GOT3 (cell line): ENCODE measurements around the gene RASSF7.

Source experiments
- DNase-seq: peaks from one replicate; lab custom pipeline; 2025; ENCODE audit warnings: mixed read lengths; lab: John Stamatoyannopoulos, UW

RASSF7 gene

DNA sequence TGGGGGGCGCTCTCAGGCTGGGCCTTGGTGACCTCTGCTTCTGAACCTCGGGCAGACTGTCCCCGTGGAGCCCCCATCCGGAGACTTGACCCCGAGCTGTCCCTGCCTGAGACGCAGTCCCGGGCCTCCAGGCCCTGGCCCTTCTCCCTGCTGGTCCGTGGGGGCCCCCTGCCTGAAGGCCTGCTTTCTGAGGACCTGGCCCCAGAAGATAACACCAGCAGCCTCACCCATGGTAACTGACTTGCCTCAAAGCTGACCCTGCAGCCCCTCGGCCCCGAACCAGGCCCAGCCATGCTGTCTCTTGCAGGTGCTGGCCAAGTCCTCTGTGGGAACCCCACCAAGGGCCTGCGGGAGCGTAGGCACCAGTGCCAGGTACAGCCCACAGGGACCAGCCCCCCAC lies 9.2 kb upstream of the RASSF7 start:
- DNase-seq: no peak

DNA sequence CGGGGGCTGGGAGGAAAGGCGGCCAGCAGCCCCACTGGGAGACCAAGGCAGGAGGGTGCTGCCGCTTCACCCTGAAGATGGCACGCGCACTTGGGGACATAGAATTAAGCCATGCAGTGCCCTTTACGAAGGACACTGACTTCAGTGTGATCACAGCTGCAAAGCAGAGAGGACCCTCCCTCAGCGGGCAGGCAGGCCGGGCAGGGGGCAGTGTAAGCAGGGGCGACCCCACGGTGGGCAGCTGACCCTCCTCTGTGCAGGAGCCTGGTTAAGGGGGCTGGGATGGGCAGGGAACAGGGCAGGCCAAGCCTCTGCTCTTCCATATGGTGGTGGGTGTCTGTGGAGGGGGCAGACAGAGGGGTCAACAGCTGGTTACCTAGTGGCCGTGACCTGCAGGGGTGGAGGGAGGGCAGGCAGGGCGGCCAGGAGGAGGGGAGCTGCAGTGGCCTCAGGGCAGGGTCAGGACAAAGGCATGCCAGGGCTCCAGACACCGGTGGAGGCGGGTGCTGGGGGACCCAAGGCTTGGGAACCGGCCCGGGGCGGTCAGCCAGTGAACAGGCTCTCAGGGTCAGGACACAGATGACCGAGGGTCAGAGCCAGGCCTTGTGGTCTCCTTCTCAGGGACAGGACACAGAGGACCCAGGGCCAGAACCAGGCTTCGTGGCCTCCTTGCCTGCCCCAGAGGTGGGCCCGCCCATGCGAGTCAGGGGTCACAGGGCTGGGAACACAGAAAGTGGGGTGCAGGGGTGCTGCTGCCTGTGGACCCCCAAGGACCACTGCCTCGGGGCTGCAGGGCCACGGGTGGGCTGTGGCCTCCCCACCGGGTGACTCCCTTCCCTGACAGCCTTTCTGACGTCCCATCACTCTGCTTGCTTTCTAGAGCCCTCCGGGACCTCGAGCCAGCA lies 7.4 kb upstream of the RASSF7 start:
- DNase-seq: no peak

DNA sequence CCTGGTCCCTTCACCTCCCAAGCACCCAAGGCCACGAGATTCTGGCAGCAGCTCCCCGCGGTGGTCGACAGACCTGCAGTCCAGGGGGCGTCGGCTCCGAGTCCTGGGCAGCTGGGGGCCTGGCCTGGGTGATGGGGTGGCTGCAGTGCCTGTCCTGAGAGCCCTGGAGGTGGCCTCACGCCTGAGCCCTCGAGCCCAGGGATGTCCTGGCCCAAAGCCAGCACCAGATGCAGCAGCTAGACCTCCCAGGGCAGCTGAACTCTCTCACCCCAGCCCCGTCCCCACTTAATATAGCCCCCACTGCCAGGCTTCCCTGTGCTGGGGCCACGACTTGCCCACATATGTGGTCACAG lies 6.8 kb upstream of the RASSF7 start:
- DNase-seq: no peak

DNA sequence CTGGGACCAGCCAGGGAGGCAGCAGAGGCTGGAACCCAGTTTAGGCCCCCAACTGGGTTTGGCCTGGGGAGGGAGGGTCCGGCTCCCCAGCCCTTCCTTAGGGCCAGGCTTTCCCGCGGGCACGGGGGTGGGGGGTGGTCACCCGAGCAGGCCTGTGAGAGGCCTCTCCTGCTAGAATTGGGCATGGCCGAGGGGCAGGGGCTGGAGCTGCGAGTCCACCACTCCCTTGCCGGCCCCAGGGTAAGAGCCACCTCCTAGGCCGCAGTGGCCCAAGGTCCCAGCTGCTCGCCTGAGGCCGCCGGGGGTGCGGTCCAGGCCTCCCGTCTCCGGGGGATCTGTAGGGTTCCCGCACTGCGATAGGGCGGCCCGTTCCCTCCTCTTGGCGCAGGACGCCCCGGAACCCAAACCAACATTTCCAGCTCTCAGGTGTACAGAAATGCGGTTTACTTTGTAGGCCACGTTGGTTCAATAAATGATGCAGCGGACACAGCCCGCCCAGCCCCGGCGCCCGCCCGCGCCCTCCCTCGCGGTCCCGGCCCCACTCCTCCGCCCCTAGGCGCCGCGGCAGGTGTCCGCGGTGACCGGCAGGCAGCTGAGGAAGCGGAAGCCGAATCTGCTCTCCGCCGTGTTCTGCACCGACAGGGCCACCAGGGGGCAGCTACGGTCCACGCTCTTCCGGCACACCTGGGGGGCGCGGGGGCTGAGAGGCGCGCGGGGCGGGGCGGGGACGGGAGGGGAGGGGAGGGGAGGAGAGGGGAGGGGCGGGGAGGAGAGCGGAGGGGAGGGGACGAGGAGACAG lies 6.1 kb upstream of the RASSF7 start:
- DNase-seq: no peak

DNA sequence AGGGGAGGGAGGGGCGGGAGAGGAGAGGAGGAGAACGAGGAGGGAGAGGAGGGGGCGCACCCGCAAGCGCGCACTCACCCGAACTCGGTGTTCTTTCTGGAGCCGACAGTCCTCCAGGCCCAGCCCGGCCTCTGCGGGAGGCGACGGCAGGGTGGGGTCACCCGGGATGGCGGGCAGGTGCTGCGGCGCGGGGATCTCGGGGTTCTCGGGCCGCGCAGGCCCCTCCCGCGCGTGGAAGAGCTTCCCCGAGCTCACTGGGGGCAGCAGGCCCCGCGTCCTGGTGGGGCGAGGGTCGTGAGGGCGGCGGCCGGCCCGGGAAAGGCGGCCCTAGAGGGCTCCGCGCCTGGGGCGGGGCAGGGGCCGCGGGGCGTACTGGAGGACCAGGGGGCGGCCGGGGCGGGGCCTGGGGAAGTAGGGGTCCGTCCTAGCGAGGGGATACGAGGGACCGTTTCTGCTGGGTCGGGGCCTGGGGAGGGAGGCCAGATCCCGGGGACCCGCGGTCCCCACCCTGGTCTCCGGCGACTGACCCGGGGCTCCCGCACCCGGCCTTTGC lies 5.5 kb upstream of the RASSF7 start:
- no peak for DNase-seq

DNA sequence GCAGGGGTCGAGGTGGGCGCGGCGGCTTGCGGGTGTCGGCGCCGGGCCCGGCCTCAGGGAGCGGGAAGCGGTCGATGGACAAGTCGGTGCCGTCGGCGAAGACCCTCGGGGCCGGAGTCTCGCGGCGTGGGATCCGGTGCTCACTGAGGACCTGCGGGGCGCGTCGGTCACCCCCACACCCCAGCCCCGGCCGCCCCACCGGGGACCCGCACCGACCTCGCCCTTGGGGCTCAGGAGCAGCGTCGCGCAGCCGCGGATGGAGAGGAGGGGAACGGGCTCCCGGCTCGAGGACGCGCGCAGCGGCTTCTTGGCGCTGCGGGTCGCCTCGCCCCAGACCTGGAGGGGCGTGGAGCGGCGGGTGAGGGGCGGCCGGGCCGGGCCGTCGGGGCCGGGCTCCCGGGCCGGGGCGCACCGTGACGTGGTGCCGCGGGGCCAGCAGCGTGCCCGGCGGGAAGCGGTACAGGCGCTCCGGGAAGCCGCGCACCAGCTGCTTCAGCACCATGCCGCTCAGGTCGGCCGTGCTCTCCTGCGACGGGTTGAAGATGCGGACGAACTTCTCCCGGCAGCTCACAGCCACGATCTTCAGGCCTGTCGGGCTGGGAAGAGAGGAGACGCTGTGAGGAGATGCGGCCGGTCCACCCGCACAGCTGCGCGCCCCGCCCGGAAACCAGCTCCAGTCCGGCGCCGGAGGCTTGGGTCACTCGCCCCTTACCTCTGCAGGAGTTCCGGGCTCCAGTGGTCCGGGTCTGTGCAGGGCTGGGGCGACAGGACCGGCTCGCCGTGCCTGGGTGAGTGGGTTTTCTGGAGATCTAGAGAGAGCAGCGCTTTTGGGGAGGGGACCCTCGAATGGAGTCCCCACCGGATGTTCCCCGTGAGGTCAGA lies 4.7 kb upstream of the RASSF7 start:
- no peak for DNase-seq

DNA sequence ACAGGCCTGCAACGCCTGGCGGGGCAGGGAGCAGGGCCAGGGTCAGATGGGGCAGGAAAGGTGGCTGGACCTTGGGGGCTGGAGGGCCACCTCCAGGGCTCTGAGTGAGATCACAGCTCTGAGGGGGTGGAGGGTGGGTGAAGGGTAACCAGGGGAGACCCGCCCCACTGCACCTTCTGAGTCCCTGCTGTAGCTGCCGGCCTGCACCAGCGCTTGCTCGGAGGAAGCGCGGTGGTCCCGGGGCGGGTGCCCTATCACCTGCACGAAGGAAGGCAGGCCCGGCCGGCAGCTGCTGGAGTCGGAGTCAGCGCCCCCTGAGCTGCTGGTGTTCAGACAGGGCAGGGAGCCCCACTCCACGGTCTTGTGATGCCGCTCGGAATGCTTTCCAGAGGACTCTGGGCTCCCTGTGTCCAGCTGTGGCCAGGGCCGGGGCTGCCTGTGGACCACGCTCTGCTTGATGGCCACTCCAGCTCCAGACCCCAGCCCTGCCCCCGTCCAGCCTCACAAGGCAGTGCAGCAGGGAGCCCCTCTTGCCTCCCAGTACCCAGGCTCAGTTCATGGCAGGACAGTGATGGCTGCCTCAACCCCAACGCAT lies 4.0 kb upstream of the RASSF7 start:
- no peak for DNase-seq

DNA sequence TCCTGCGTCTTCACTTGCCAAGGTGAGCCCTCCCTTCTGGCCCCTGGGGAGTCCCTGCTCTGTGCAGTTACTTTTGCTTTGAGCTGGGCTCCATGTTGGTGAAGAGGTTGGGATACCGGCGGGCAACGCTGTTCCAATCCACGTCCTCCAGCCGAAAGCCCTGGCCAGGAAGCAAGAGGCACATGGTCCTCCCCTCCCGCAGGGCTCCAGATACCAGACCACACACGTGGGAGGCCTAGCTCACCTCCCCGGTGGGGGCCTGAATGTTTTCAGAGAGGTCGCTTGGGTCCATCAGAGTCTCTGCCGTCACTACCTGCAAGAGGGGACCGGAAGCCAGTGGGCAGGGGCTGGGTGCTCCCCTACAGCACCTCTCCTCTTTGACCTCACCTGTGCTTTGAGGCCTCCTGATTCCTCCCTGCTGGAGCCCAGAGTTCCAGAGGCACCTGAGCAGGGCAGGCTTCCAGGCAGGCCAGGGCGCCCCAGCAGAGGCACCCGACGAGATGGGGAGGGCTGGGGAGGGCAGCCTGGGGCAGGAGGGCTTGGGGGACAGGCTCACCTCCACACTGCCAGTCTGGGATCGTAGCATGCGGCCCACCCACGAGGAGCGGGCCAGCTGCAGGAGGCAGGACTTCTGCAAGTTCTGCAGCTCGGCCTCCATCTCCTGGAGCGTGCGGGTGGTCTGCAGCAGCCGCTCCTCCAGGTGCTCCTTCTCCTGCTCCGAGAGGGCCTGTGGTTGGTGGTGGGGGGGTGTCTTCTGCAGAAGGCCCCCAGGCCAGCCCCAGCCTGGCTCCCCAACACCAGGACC lies 3.2 kb upstream of the RASSF7 start:
- DNase-seq: no peak

DNA sequence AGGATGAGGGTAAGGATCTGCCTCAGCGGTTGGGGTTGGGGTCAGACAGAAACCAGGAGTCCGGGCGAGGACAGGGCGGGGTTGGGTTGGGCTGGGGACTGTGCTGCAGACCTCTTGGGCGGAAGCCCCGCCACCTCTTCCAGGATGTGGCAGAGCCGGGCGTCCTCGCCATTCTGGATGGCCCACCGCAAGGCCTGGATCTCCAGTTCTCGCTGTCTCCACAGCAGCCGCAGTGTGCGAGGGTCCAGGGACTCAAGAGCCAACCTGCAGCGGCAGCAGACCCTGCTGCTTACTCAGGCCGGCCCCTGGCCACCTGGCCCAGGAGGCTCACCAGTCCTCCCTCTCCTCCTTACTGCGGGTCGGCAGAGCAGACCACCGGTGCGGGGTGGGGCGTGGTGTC lies 2.3 kb upstream of the RASSF7 start:
- DNase-seq: no peak

DNA sequence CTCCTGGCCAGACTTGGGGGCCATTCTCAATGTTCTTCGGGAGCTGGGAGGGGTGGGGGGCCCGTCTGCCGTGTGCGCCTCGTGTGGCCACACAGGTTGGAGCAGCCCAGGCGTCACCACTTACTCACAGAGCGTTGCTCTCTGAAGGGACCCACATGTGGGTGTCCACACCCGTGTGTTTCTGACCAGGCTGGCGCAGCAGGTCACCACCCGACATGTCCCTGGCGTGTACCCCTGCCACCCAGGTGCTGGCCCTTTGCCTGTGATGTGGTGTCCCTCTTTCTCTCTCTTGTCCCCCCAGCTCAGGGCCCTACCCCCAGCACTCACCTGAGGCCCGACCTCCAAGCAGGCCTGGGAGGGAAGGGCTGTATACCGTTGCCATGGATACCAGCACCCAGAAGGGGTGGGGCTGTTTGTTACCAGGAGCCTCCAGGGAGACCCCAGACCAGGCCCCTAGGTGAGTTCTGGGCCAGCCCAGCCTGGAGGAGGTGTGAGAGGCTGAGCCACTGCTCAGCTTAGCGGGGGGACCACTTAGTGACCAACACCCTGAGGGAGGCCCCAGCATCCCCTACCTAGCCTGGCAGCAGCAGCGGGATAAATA lies 1.6 kb upstream of the RASSF7 start:
- DNase-seq: no peak

DNA sequence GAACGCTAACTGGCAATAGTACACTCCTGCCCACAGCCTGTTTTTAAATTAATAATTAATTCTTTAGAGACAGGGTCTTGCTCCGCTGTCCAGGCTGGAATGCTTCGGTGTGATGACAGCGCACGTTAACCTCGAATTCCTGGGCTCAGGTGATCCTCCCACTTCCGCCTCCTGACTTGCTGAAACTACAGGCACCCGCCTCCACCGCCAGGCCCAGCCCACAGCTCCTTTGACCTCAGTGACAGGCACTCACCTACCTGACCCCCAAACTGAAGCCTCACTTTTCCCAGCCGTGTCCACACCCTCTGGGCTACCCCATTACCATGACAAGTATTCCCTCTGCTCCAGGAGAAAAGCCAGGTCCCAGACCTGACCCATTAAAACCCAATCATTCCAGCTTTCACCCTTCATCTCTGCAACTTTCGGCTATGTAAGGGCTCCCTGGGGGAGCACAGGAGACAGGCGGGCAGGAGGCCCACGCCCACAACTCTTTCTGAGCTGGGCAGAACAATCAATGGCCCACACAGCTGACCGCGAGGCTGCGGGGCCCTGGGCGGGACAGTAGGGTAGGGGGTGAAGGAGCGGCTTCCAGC lies 962 bp upstream of the RASSF7 start:
- no peak for DNase-seq

DNA sequence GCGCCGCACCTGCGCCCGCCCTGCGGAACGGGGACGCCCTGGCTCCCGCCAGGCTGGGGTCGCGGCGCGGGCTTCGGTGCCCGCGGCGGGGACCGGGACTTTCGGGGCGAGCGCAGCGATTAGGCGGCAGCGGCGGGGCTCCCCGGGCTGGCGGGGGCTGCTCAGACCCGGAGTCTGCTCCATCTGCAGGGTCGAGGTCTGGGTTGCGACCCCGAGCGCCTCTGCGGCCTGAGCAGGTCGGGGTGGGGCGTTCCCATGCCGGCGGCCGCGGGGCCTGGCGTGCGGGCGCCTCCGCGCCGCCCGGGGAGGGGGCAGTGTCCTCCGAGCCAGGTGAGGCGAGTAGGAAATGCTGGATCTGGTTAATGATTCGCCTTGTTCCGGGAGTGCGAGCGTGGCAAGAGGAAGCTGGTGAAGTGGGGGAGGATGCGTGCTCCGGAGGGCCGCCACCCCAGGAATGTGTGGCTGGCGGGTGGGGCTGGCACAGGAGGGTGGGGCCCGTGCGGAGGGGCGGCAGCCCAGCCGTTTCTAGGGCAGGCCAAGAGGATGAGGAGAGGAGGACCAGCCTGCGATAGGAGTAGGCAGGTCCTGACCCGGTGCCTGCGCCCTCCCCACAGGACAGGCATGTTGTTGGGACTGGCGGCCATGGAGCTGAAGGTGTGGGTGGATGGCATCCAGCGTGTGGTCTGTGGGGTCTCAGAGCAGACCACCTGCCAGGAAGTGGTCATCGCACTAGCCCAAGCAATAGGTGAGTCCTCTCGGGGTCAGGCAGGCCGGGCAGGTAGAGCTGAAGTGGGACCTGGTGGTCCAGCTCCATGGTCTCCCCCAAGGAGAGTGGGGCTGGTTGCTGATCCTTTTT lies 606 bp downstream of the RASSF7 start:
- DNase-seq: no peak

DNA sequence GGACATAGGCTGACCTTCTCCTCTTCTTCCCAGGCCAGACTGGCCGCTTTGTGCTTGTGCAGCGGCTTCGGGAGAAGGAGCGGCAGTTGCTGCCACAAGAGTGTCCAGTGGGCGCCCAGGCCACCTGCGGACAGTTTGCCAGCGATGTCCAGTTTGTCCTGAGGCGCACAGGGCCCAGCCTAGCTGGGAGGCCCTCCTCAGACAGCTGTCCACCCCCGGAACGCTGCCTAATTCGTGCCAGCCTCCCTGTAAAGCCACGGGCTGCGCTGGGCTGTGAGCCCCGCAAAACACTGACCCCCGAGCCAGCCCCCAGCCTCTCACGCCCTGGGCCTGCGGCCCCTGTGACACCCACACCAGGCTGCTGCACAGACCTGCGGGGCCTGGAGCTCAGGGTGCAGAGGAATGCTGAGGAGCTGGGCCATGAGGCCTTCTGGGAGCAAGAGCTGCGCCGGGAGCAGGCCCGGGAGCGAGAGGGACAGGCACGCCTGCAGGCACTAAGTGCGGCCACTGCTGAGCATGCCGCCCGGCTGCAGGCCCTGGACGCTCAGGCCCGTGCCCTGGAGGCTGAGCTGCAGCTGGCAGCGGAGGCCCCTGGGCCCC lies 1.4 kb downstream of the RASSF7 start:
- no peak for DNase-seq

DNA sequence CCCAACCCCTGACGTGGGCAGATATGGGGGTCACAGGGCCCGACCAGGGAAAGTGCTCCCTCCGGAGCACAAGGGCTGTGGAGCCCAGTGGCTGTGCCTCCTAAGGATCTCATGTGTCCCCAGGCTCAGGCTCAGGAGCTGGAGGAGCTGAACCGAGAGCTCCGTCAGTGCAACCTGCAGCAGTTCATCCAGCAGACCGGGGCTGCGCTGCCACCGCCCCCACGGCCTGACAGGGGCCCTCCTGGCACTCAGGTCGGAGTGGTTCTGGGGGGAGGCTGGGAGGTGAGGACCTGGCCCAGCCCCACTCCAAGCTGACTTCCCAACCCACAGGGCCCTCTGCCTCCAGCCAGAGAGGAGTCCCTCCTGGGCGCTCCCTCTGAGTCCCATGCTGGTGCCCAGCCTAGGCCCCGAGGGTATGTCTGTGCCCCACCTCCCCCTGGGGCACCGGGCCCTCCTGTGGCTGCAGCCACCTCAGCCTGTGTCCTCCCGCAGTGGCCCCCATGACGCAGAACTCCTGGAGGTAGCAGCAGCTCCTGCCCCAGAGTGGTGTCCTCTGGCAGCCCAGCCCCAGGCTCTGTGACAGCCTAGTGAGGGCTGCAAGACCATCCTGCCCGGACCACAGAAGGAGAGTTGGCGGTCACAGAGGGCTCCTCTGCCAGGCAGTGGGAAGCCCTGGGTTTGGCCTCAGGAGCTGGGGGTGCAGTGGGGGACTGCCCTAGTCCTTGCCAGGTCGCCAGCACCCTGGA lies 2.5 kb downstream of the RASSF7 start:
- no peak for DNase-seq

DNA sequence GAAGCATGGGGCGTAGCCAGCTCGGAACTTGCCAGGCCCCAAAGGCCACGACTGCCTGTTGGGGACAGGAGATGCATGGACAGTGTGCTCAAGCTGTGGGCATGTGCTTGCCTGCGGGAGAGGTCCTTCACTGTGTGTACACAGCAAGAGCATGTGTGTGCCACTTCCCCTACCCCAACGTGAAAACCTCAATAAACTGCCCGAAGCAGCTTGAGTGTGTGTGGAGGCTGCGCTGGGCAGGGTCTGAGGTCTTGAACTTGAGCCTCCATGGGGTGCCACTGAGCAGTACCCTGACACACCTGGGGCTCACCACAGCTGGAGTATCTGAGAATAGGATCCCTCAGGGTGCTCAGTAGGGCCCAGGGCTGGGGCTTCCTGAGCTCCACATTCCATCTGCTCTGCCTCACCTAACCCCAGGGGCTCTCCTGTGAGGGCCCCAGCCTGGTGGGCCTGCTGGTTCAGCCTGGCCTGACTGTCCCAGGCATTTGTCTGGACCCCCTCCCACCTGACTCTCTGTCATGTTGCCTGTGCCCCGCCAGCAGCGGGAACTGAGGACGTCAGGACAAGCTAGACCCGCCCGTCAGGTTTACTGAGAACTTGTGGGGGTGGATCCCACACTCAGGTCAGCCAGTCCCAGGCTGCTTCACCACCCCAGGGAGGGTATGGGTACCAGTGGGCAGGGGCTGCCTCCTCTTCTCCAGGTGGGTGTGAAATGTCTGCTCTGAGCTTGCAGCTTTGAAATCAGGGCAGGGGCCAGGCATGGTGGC lies 3.2 kb downstream of the RASSF7 start:
- no peak for DNase-seq

DNA sequence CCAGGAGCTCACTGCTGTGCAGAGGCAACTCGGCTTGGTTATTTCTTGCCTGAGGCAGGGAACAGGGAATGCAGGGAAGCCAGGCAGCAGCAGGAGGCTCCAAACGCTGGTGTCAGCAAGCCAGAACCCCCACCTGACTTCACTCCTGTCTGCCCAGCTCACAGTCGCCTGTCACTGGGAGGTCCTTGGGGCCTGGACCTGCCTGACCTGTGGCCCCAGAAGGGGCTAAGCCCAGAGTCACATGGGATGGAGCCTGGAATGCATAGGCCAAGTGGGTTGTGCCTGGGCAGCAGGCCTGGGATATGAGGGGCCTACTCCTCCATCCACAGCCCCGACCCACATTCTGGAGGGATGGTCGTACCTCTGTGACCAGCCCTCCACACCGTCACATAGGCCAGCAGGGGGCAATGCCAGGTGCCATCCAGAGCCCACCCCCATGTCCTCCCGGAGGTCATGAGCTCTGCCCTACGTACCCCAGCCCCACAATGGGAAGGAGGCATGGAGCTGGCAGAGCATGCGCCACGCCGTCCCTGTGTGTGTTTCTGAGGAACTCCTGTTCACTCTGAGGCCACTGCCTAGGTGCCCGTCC lies 5.2 kb downstream of the RASSF7 start:
- DNase-seq: no peak
